H1 (cell line): ENCODE results near the gene NAT9. TPM values are rescaled to one million over a fixed set of nuclear protein-coding genes. Genes with fewer than 3 reads are reported as not detected.

Experiments
- CTCF ChIA-PET: fragments of 300-600 bp; sonication (Branson Sonifier 250); formaldehyde crosslinking; loops from one replicate; lab custom pipeline; 2021; ENCODE audit not compliant: partially characterized antibody; lab: Charles Lee
- POLR2A ChIA-PET: fragments of 300-600 bp; sonication (Branson Sonifier 250); formaldehyde crosslinking; loops from one replicate; lab custom pipeline; 2021; ENCODE audit warnings: inconsistent platforms; ENCODE audit not compliant: partially characterized antibody; lab: Charles Lee
- DNase-seq, 2 experiments: peaks; one replicate each; pipeline versions ENCODE4 v3.0.0 to v3.0.0-alpha.2; 2010 to 2022; ENCODE audit warnings: low spot score in 2 of 2, low read depth in 1 of 2, mixed read lengths in 1 of 2
- FAIRE-seq: peaks from 2 replicates; lab custom pipeline; 2011; peaks lifted over from hg19 to GRCh38; lab: Jason Lieb, UNC
- H2AFZ ChIP-seq: 2 replicates; pipeline ENCODE4 v1.8.1; 2012; ENCODE audit warnings: low read length, inconsistent platforms
- H2AK5ac ChIP-seq: 2 replicates; pipeline ENCODE4 v1.6.1; 2013; ENCODE audit warnings: low read depth, low read length
- H2BK120ac ChIP-seq: replicated peaks from 2 replicates; pipeline ENCODE3; 2013; ENCODE audit warnings: low read depth, low read length, inconsistent platforms
- H2BK12ac ChIP-seq: 2 replicates; pipeline ENCODE4 v1.6.1; 2013; ENCODE audit warnings: low read depth, low read length
- H2BK15ac ChIP-seq: 2 replicates; pipeline ENCODE4 v1.6.1; 2013; ENCODE audit warnings: low read length
- H2BK20ac ChIP-seq: 2 replicates; pipeline ENCODE4 v1.6.1; 2013; ENCODE audit warnings: low read length
- H2BK5ac ChIP-seq: 2 replicates; pipeline ENCODE4 v1.6.1; 2013; ENCODE audit warnings: low read depth, low read length
- H3K14ac ChIP-seq: 2 replicates; pipeline ENCODE4 v1.6.1; 2013; ENCODE audit warnings: inconsistent platforms; ENCODE audit not compliant: insufficient read length
- H3K18ac ChIP-seq: 2 replicates; pipeline ENCODE4 v1.6.1; 2013; ENCODE audit warnings: low read length; ENCODE audit errors: extremely low read depth
- H3K23ac ChIP-seq: 2 replicates; pipeline ENCODE4 v1.6.1; 2013; ENCODE audit warnings: inconsistent platforms; ENCODE audit not compliant: insufficient read length
- H3K23me2 ChIP-seq: 2 replicates; pipeline ENCODE4 v1.6.1; 2013; ENCODE audit warnings: low read depth, low read length
- H3K27ac ChIP-seq: 2 replicates; pipeline ENCODE4 v1.6.1; 2011; ENCODE audit warnings: low read depth, low read length, inconsistent platforms
- H3K27me3 ChIP-seq, 4 experiments: replicated peaks in 1 of 4; 1 replicate in 1 of 4; 2 replicates in 3 of 4; pipeline versions ENCODE4 v1.6.1 to v1.8.1; 2011 to 2013; ENCODE audit warnings: low read length in 3 of 4, mild to moderate bottlenecking in 3 of 4, inconsistent platforms in 2 of 4, mixed read lengths in 2 of 4, moderate library complexity in 1 of 4; ENCODE audit not compliant: control insufficient read depth in 3 of 4, insufficient read depth in 3 of 4; ENCODE audit errors: extremely low read depth in 1 of 4
- H3K36me3 ChIP-seq, 4 experiments: 2 replicates each; pipeline versions ENCODE4 v1.6.1 to v1.8.1; 2011 to 2013; ENCODE audit warnings: mild to moderate bottlenecking in 4 of 4, low read length in 3 of 4, moderate library complexity in 2 of 4, control low read depth in 1 of 4, inconsistent platforms in 1 of 4; ENCODE audit not compliant: insufficient read depth in 4 of 4, control insufficient read depth in 2 of 4
- H3K4ac ChIP-seq: replicated peaks from 2 replicates; pipeline ENCODE3; 2013; ENCODE audit warnings: low read length, low read depth, mixed read lengths, inconsistent platforms; ENCODE audit not compliant: insufficient read length
- H3K4me1 ChIP-seq, 4 experiments: replicated peaks in 1 of 4; 1 replicate in 1 of 4; 2 replicates in 3 of 4; pipeline versions ENCODE4 v1.6.1 to v1.8.1; 2011 to 2013; ENCODE audit warnings: low read length in 3 of 4, inconsistent platforms in 2 of 4, mixed read lengths in 1 of 4; ENCODE audit not compliant: insufficient read depth in 4 of 4, control insufficient read depth in 3 of 4
- H3K4me2 ChIP-seq, 2 experiments: 2 replicates each; pipeline versions ENCODE4 v1.6.1 to v1.8.1; 2011 to 2013; ENCODE audit warnings: low read depth in 2 of 2, low read length in 2 of 2, control low read depth in 1 of 2, inconsistent platforms in 1 of 2, mild to moderate bottlenecking in 1 of 2; ENCODE audit not compliant: insufficient read depth in 1 of 2
- H3K4me3 ChIP-seq, 4 experiments: fragments of 200-600, 300-600 bp in 1 of 4; sonication (generic), shearing (Covaris generic), sonication (Bioruptor Twin) in 1 of 4; 2 replicates each; pipeline versions ENCODE4 v1.5.1 to v1.8.1; 2011 to 2016; ENCODE audit warnings: low read length in 4 of 4, low read depth in 3 of 4, control low read depth in 2 of 4, inconsistent platforms in 2 of 4, mild to moderate bottlenecking in 2 of 4, mixed read lengths in 1 of 4, moderate library complexity in 1 of 4; ENCODE audit not compliant: insufficient read depth in 2 of 4; ENCODE audit errors: extremely low read depth in 1 of 4
- H3K56ac ChIP-seq: replicated peaks from 2 replicates; pipeline ENCODE3; 2013; ENCODE audit warnings: low read depth, mild to moderate bottlenecking, mixed read lengths, low read length, inconsistent platforms; ENCODE audit not compliant: insufficient read length
- H3K79me1 ChIP-seq: 2 replicates; pipeline ENCODE4 v1.6.1; 2013; ENCODE audit warnings: low read depth, low read length, control low read depth
- H3K79me2 ChIP-seq, 2 experiments: 2 replicates each; pipeline versions ENCODE4 v1.6.1 to v1.8.1; 2012 to 2013; ENCODE audit warnings: low read length in 2 of 2, mild to moderate bottlenecking in 2 of 2, inconsistent platforms in 1 of 2; ENCODE audit not compliant: insufficient read depth in 2 of 2, control insufficient read depth in 1 of 2
- H3K9ac ChIP-seq, 4 experiments: replicated peaks in 1 of 4; 1 replicate in 1 of 4; 2 replicates in 3 of 4; pipeline versions ENCODE4 v1.6.1 to v1.8.1; 2011 to 2013; ENCODE audit warnings: low read depth in 3 of 4, low read length in 3 of 4, control low read depth in 2 of 4, mild to moderate bottlenecking in 2 of 4, moderate library complexity in 2 of 4, inconsistent platforms in 1 of 4; ENCODE audit errors: extremely low read depth in 1 of 4
- H3K9me3 ChIP-seq, 2 experiments: 2 replicates each; pipeline versions ENCODE4 v1.6.1 to v1.8.1; 2012 to 2013; ENCODE audit warnings: mild to moderate bottlenecking in 2 of 2, moderate library complexity in 2 of 2, control low read depth in 1 of 2, inconsistent platforms in 1 of 2, low read depth in 1 of 2, low read length in 1 of 2, mixed read lengths in 1 of 2; ENCODE audit not compliant: insufficient read depth in 2 of 2
- H4K20me1 ChIP-seq, 2 experiments: replicated peaks in 1 of 2; 2 replicates each; pipeline versions ENCODE3 to v1.8.1; 2011 to 2013; ENCODE audit warnings: inconsistent platforms in 2 of 2, low read length in 2 of 2, mild to moderate bottlenecking in 1 of 2; ENCODE audit not compliant: insufficient read depth in 2 of 2, control insufficient read depth in 1 of 2
- H4K5ac ChIP-seq: 2 replicates; pipeline ENCODE4 v1.6.1; 2013; ENCODE audit warnings: low read length, low read depth, mixed read lengths, inconsistent platforms; ENCODE audit not compliant: insufficient read length
- H4K8ac ChIP-seq: 2 replicates; pipeline ENCODE4 v1.8.0; 2013; ENCODE audit warnings: mild to moderate bottlenecking, moderate library complexity, low read length, inconsistent platforms; ENCODE audit not compliant: insufficient read depth; ENCODE audit errors: extremely low read depth
- H4K91ac ChIP-seq: replicated peaks from 2 replicates; pipeline ENCODE3; 2013; ENCODE audit warnings: low read length, mixed read lengths, inconsistent platforms; ENCODE audit not compliant: insufficient read length
- ATF3 ChIP-seq: IDR thresholded peaks from 2 replicates; pipeline ENCODE4 v1.6.1; 2011; ENCODE audit warnings: low read depth, mild to moderate bottlenecking, low read length; ENCODE audit not compliant: insufficient read depth
- BCL11A ChIP-seq, 2 experiments: IDR thresholded peaks; one replicate each; pipeline ENCODE4 v1.6.1; 2011; ENCODE audit warnings: low read depth in 2 of 2, low read length in 2 of 2, mild to moderate bottlenecking in 2 of 2
- FOSL1 ChIP-seq: IDR thresholded peaks from 2 replicates; pipeline ENCODE4 v1.6.1; 2011; ENCODE audit warnings: mild to moderate bottlenecking, low read depth, low read length, moderate library complexity; ENCODE audit not compliant: insufficient read depth
- JUN ChIP-seq: IDR thresholded peaks from 2 replicates; pipeline ENCODE4 v1.6.1; 2011; ENCODE audit warnings: low read depth, mild to moderate bottlenecking, improper control_type of control experiment, low read length
- PHF8 ChIP-seq: fragments of 200-600 bp; sonication (generic); conservative IDR thresholded peaks from 2 replicates; pipeline ENCODE4 v1.7.1; 2012; ENCODE audit warnings: low read depth, mild to moderate bottlenecking, inconsistent platforms, low read length, moderate library complexity
- POLR2A ChIP-seq, 2 experiments: IDR thresholded peaks; 1 replicate in 1 of 2; 2 replicates in 1 of 2; pipeline ENCODE4 v1.6.1; 2011; ENCODE audit warnings: low read depth in 2 of 2, low read length in 2 of 2, mild to moderate bottlenecking in 2 of 2; ENCODE audit errors: control extremely low read depth in 1 of 2
- POU5F1 ChIP-seq: IDR thresholded peaks from 2 replicates; pipeline ENCODE4 v1.6.1; 2011; ENCODE audit warnings: low read depth, mild to moderate bottlenecking, low read length, moderate library complexity
- RAD21 ChIP-seq, 2 experiments: IDR thresholded peaks in 1 of 2; conservative IDR thresholded peaks in 1 of 2; 2 replicates each; pipeline ENCODE4 v1.6.1; 2011; ENCODE audit warnings: low read depth in 2 of 2, low read length in 2 of 2, improper control_type of control experiment in 1 of 2, inconsistent platforms in 1 of 2, mild to moderate bottlenecking in 1 of 2, moderate library complexity in 1 of 2
- TAF7 ChIP-seq: optimal IDR thresholded peaks from 2 replicates; pipeline ENCODE3; 2011; ENCODE audit warnings: low read depth, mild to moderate bottlenecking, inconsistent platforms, low read length, moderate library complexity, borderline replicate concordance
- WGBS, 2 experiments: shearing (Covaris generic) in 1 of 2; methylation state at CpG; one replicate each; pipeline versions ENCODE4 v1.1.6 to v1.1.7; 2013 to 2015; ENCODE audit warnings: low lambda C conversion rate in 2 of 2, mixed read lengths in 2 of 2, inconsistent platforms in 1 of 2, low coverage in 1 of 2, missing lambda C conversion rate in 1 of 2; ENCODE audit not compliant: insufficient replicate concordance in 2 of 2, insufficient coverage in 1 of 2, insufficient read length in 1 of 2; ENCODE audit errors: extremely low coverage in 1 of 2, missing lambda C conversion rate in 1 of 2; 5-methylcytosine and 5-hydroxymethylcytosine counted together
- polyA plus RNA-seq, 7 experiments: library from polyadenylated mRNA; depleted of rRNA in 3 of 7; stranded (reverse) in 5 of 7; unstranded in 2 of 7; fragments of >200 nt in 5 of 7; fragments of 200-250 nt in 2 of 7; gene quantifications; 1 replicate in 5 of 7; 2 replicates in 1 of 7; 4 replicates in 1 of 7; pipeline versions ENCODE4 v1.2.1 to v1.2.3, GENCODE V29; 2011 to 2013; ENCODE audit warnings: missing spikeins in 2 of 7, mixed read lengths in 2 of 7
- total RNA-seq: library from RNA; stranded (reverse); fragmentation: NEBNext Ultra II Directional; extraction: Animal tissue kit (Norgen Biotek cat#: 25700); gene quantifications from 2 replicates; pipeline ENCODE4 v1.2.1, GENCODE V29; 2021
- TF ChIP-seq, protein P1 (sequence below): IDR thresholded peaks from 2 replicates; pipeline ENCODE4 v1.6.1; 2012; ENCODE audit warnings: inconsistent platforms

Gene NAT9
- total and polyA plus RNA-seq, 2 of the 8 experiments (the other 6 are each of a cell fraction or from before 2014, with no cell fraction given): 32.3 to 42.7 TPM

- FAIRE-seq (no peak), DNase-seq (no peak)
- ChIA-PET POLR2A (interaction anchor here (1.3 to 2.3 kb wide), 5 partner anchors 11 to 26 kb away, joined by 3 to 6 read pairs (median 4); no protein-coding TSS in a partner anchor), CTCF (interaction anchor here (1.0 to 99.6 kb wide), 4 partner anchors 11 to 153 kb away, joined by 6 to 2981 read pairs (median 1496); partner anchors contain the start of genes FDXR, GRIN2C and NAT9)
- Histone ChIP-seq H4K20me1 (peaks cover 6 to 20% of the 10 kb centered on the region in 2 experiments), H3K4me1 (peaks cover 0 to 3% (median 0%) of the 10 kb centered on the region in 4 experiments; a peak in 1 of 7 replicates), H3K79me1 (no peaks in the 10 kb centered on the region; the same call in 1 of the 2 replicates), H4K91ac (no peak overlapping the region), H3K36me3 (no peaks in the 10 kb centered on the region; a peak in 1 of 8 replicates), H2BK12ac (no peak overlapping the region), H3K23ac (no peak overlapping the region), H3K18ac (no peak overlapping the region), H3K27me3 (no peaks in the 10 kb centered on the region; a peak in 1 of 7 replicates), H4K5ac (no peak overlapping the region), H3K79me2 (no peaks in the 10 kb centered on the region), H2BK120ac (no peak overlapping the region), H4K8ac (no peak overlapping the region), H3K4me2 (no peak overlapping the region), H3K9ac (no peak overlapping the region), H2BK5ac (no peak overlapping the region), H3K56ac (no peak overlapping the region), H2BK20ac (no peak overlapping the region), H3K4ac (no peak overlapping the region), H3K4me3 (no peak overlapping the region), H2AFZ (no peak overlapping the region), H3K27ac (no peak overlapping the region), H3K9me3 (no peaks in the 10 kb centered on the region), H2AK5ac (no peak overlapping the region), H3K14ac (no peak overlapping the region), H3K23me2 (no peaks in the 10 kb centered on the region), H2BK15ac (no peak overlapping the region)
- 90% methylated on average over 13 of the region's 13 CpGs; no CpG with 5 or more reads in 1 of the 2 experiments for WGBS, 2 experiments
- TF ChIP-seq POU5F1 (no peak), BCL11A (IDR thresholded peaks at IDR 0.05; ENCODE audit: low read depth in 2 of 2, low read length in 2 of 2) (no peak), POLR2A (IDR thresholded peaks at IDR 0.05; ENCODE audit: control extremely low read depth in 1 of 2, low read depth in 2 of 2, low read length in 2 of 2) (no peak), ATF3 (no peak), RAD21 (IDR thresholded peaks at IDR 0.05 in 1 of 2, conservative IDR thresholded peaks at IDR 0.05 in 1 of 2; ENCODE audit: low read depth in 2 of 2, low read length in 2 of 2) (no peak), PHF8 (no peak), TAF7 (no peak), JUN (no peak), FOSL1 (no peak)
- TF ChIP-seq, protein P1, sequence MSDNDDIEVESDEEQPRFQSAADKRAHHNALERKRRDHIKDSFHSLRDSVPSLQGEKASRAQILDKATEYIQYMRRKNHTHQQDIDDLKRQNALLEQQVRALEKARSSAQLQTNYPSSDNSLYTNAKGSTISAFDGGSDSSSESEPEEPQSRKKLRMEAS: no peak
These were observed 31.3 kb upstream of the NAT9 start for GRCh38 chr17:74807441-74807840.
